DMS79 (cell line): ENCODE measurements around the gene TMEM108.

ENCODE experiments used
- DNase-seq: peaks from one replicate; lab custom pipeline; 2025; lab: John Stamatoyannopoulos, UW

TMEM108 gene

GRCh38 chr3:133167340-133168024, 129.3 kb downstream of the TMEM108 start:
- no peak for DNase-seq

- DNase-seq: no peak
Observed at GRCh38 chr3:133168025-133168401, 129.8 kb downstream of the TMEM108 start.

GRCh38 chr3:133169331-133170068, 131.3 kb downstream of the TMEM108 start:
- DNase-seq: no peak

- DNase-seq: no peak
Observed at GRCh38 chr3:133171831-133172230, 133.6 kb downstream of the TMEM108 start.

- no peak for DNase-seq
Observed at GRCh38 chr3:133181392-133182150, 143.4 kb downstream of the TMEM108 start.

GRCh38 chr3:133187870-133188379, 149.7 kb downstream of the TMEM108 start:
- DNase-seq: no peak

GRCh38 chr3:133188996-133189395, 150.8 kb downstream of the TMEM108 start:
- no peak for DNase-seq

GRCh38 chr3:133189893-133190292, 151.7 kb downstream of the TMEM108 start:
- DNase-seq: no peak

- no peak for DNase-seq
Observed at GRCh38 chr3:133191818-133192217, 153.6 kb downstream of the TMEM108 start.

GRCh38 chr3:133192363-133192945, 154.3 kb downstream of the TMEM108 start:
- no peak for DNase-seq

GRCh38 chr3:133192967-133193366, 154.8 kb downstream of the TMEM108 start:
- no peak for DNase-seq

- no peak for DNase-seq
Observed at GRCh38 chr3:133196527-133196926, 158.3 kb downstream of the TMEM108 start.

- DNase-seq: no peak
Observed at GRCh38 chr3:133197619-133198018, 159.4 kb downstream of the TMEM108 start.

- DNase-seq: no peak
Observed at GRCh38 chr3:133206921-133207320, 168.7 kb downstream of the TMEM108 start.

- peak; percentile 13 for DNase-seq
Observed at GRCh38 chr3:133208184-133208583, 170.0 kb downstream of the TMEM108 start.

- DNase-seq: no peak
Observed at GRCh38 chr3:133209871-133210550, 171.8 kb downstream of the TMEM108 start.

GRCh38 chr3:133210656-133211055, 172.5 kb downstream of the TMEM108 start:
- no peak for DNase-seq

GRCh38 chr3:133211449-133211848, 173.3 kb downstream of the TMEM108 start:
- DNase-seq: peak; percentile 95

- peak; percentile 72 for DNase-seq
Observed at GRCh38 chr3:133211856-133212255, 173.7 kb downstream of the TMEM108 start.

- DNase-seq: peak; percentile 38
Observed at GRCh38 chr3:133213937-133214336, 175.7 kb downstream of the TMEM108 start.

GRCh38 chr3:133227813-133228212, 189.6 kb downstream of the TMEM108 start:
- no peak for DNase-seq

GRCh38 chr3:133230195-133230594, 192.0 kb downstream of the TMEM108 start:
- no peak for DNase-seq
